K562 (cell line): ENCODE results near the gene RSPH1. TPM values are rescaled to one million over a fixed set of nuclear protein-coding genes. Genes with fewer than 3 reads are reported as not detected.

Experiments
- ARHGAP35 ChIP-seq: fragments of 450-650 bp; IDR thresholded peaks from 2 replicates; pipeline ENCODE4 v1.6.1; 2018; ENCODE audit not compliant: partially characterized antibody
- ARID4B ChIP-seq: sonication (generic); formaldehyde crosslinking; IDR thresholded peaks from 2 replicates; pipeline ENCODE4 v1.8.0; 2022; ENCODE audit warnings: mild to moderate bottlenecking, missing genetic modification reagents
- BCOR ChIP-seq: fragments of 450-650 bp; IDR thresholded peaks from 2 replicates; pipeline ENCODE4 v1.6.1; 2016
- CBX5 ChIP-seq: IDR thresholded peaks from 2 replicates; pipeline ENCODE4 v1.6.1; 2014; ENCODE audit warnings: low read depth, borderline replicate concordance
- HMBOX1 ChIP-seq: sonication (generic); IDR thresholded peaks from 2 replicates; pipeline ENCODE4 v1.6.1; 2016
- MBD2 ChIP-seq: sonication (generic); IDR thresholded peaks from 2 replicates; pipeline ENCODE4 v1.6.1; 2016; ENCODE audit warnings: low read depth, borderline replicate concordance
- PATZ1 ChIP-seq: fragments of 250-450 bp; sonication (Bioruptor Pico); IDR thresholded peaks from 2 replicates; pipeline ENCODE4 v1.5.0; 2020; ENCODE audit warnings: mild to moderate bottlenecking, borderline replicate concordance
- PCBP1 ChIP-seq: fragments of 200-400 bp; formaldehyde crosslinking; IDR thresholded peaks from 2 replicates; pipeline ENCODE4 v1.6.1; 2018; ENCODE audit warnings: mild to moderate bottlenecking, low read depth, low read length; ENCODE audit not compliant: poor library complexity, severe bottlenecking
- PKNOX1 ChIP-seq: fragments of 450-650 bp; IDR thresholded peaks from 2 replicates; pipeline ENCODE4 v1.6.1; 2016
- SP2 ChIP-seq: IDR thresholded peaks from 2 replicates; pipeline ENCODE4 v1.6.1; 2011; ENCODE audit warnings: mild to moderate bottlenecking, low read depth, low read length, moderate library complexity; ENCODE audit not compliant: poor library complexity, severe bottlenecking; ENCODE audit errors: extremely low read depth
- SPI1 ChIP-seq: IDR thresholded peaks from 2 replicates; pipeline ENCODE4 v1.6.1; 2011; ENCODE audit warnings: low read depth, low read length, control low read depth, borderline replicate concordance
- XRCC3 ChIP-seq: fragments of 450-650 bp; IDR thresholded peaks from 2 replicates; pipeline ENCODE4 v1.6.1; 2017; ENCODE audit warnings: mild to moderate bottlenecking, moderate library complexity
- ZBTB12 ChIP-seq: fragments of 250-450 bp; sonication (Bioruptor Pico); IDR thresholded peaks from 2 replicates; pipeline ENCODE4 v1.4.0; 2020
- ZKSCAN1 ChIP-seq: fragments of 150-350 bp; IDR thresholded peaks from 2 replicates; pipeline ENCODE4 v1.6.1; 2016; ENCODE audit warnings: low read depth, low read length
- ZNF512 ChIP-seq: IDR thresholded peaks from 2 replicates; pipeline ENCODE4 v1.6.1; 2016; ENCODE audit warnings: missing genetic modification characterization, missing compliant biosample characterization
- polyA plus RNA-seq, 8 experiments: library from polyadenylated mRNA; depleted of rRNA in 4 of 8; stranded (reverse) in 5 of 8; unstranded in 3 of 8; fragments of >200 nt; fragmentation: Nextera tagmentation in 2 of 8; fragmentation: Illumina TruSeq in 1 of 8; extraction: Ambion mirVana in 2 of 8; extraction: Trizol in 1 of 8; gene quantifications; 2 replicates each; pipeline versions ENCODE4 v1.2.1 to v1.2.3, GENCODE V29; 2011 to 2014; ENCODE audit warnings: inconsistent platforms in 1 of 8, missing spikeins in 1 of 8
- total RNA-seq, 7 experiments: library from RNA; depleted of rRNA in 6 of 7; stranded (reverse); fragments of >200 nt in 6 of 7; fragmentation: Illumina TruSeq in 2 of 7; extraction: Trizol in 2 of 7; gene quantifications; 2 replicates each; pipeline versions ENCODE4 v1.2.1 to v1.2.3, GENCODE V29; 2011 to 2021; ENCODE audit warnings: low replicate concordance in 1 of 7

The RSPH1 gene
- total and polyA plus RNA-seq, 9 of the 15 experiments (the other 6 are each of a cell fraction or from before 2014, with no cell fraction given) = 0.17 TPM; not detected in 8

- TF ChIP-seq ARID4B = peak; percentile 98
- peak; percentile 69 for TF ChIP-seq ZBTB12
- no peak for TF ChIP-seq CBX5
- peak; percentile 91 for TF ChIP-seq MBD2
- no peak for TF ChIP-seq XRCC3
- peak; percentile 52 for TF ChIP-seq PCBP1
- TF ChIP-seq BCOR = no peak
- TF ChIP-seq SP2 = peak; percentile 39
- TF ChIP-seq PATZ1 (CRISPR knock-in tag) = no peak
- no peak for TF ChIP-seq HMBOX1
- TF ChIP-seq ZNF512 (tag) = no peak
- no peak for TF ChIP-seq SPI1
- 0 out of 2 replicates have a peak, but pooled peaks have one; percentile 10 for TF ChIP-seq ZKSCAN1
- no peak for TF ChIP-seq ARHGAP35
- peak; percentile 91 for TF ChIP-seq PKNOX1
Measured at GRCh38 chr21:42496120-42496838, at the start of gene RSPH1 (continued).
